Amniotic epithelial cell (primary cell): ENCODE measurements around the gene ZKSCAN8.

Experiments used
- DNase-seq: peaks from one replicate; pipeline ENCODE4 v3.0.0-alpha.2; 2010; ENCODE audit warnings: low read depth

Gene ZKSCAN8

DNA sequence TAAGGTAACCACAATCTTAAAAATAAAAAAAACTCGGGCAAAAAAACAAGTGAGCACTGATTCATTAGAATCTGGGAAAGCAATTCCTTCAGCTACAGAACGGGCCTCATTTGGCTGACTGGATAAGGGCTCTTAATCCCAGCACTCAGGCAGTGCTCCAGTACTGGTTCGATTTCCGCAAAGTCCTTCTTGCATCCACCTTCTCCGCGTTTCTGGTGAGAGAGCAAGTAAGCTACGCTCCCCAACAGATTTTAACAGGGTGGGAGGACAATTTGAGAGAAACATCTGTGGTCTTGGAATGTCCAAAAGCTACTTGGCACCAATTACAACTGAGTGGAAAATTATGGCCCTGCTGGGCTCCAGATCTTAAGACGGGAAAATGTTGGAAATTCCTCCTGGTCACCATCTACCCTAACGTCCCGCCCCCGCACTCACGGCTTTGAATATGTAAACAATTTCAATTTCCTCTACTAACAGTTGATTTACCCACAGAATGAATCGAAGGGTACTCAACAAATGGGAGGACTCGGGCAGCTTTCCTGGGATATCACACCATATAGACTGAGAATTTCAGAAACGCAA is 65.3 kb downstream of the ZKSCAN8 start:
- DNase-seq, result no peak

- DNase-seq, result no peak
Observed at GRCh38 chr6:28207510-28208110, 65.9 kb downstream of the ZKSCAN8 start.

DNA sequence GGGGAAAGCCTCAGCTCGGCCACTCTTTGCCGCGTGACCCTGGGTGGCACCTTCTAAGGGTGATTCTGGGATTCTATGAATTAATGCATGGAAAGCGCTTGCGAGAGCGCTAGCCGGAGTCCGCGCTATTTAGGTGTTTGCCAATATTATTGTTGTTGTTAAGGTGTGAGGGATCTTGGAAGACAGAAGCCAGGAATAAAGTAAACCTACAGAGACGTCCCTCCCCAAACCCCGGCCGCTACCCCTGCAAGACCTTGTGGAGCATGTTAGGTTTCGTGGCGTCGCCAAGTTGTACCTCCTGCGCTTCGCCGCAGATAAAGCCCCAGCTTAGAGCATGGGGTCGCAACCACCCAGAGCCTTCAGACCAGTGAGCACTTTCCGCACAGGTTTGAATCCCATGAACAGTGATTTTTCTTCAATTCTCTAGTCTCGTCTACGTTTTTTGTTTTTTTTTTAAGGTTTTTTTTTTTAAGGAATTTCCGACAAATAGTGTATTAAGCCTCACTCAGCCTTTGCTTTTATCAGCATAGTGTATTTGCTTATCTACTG is 66.5 kb downstream of the ZKSCAN8 start:
- no peak for DNase-seq
